Endometrial microvascular endothelial cells (primary cell): ENCODE measurements around the gene IMP4. TPM values are rescaled to one million over a fixed set of nuclear protein-coding genes. Genes with fewer than 3 reads are reported as not detected.

Experiments
- in situ Hi-C: cut with HindIII; loops from 2 replicates; pipeline ENCODE4 v1.10.0; 2017; ENCODE audit warnings: low sequenced_read_pairs, low pct_unique_long_range_greater_than_20kb; ENCODE audit errors: inconsistent ontology term
- total RNA-seq: library from RNA; depleted of rRNA; stranded (reverse); fragments of >200 nt; gene quantifications from one replicate; pipeline ENCODE4 v1.2.3, GENCODE V29; 2015; ENCODE audit errors: inconsistent ontology term

Gene IMP4
- total RNA-seq, 1 donor from 2014 or later: 203 TPM

DNA sequence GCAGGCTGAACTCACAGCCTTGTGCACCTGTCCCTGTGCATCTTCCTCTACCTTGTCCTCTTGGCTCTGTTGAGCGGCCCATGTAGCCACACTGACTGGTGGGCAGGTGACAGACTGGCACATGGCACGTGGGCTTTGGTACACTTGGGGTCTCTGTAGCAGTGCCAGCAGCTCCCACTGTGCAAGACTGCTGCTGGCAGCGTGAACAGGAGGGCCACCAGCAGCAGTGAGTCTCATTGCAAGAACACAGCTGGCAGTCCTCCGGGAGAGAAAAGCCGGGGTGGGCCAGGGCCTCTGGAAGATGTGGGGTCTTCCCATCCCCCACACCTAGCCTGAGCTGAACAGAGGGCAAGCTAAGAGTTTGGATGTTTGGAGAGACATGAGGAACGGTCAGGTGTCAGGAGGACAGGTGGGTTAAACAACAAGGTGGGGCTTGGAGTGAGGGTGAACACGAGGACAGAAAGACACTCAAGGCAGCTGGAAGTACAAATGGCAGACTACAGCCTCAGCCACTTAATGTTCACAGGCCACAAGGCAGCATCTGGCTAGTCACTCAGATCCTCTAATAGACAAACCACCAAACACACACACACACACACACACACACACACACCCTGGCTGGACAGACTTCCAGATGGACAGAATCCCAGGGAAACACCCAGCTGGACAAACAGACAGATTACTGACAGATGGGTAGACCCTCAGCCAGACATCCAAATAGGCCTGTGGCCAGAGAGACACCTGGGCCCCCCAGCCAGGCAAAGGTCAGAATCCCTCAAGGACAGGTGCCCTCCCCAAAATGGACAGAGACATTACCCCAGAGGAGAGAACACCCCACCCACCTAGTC lies 10.8 kb downstream of the IMP4 start:
- in situ Hi-C loops: no loop called here

DNA sequence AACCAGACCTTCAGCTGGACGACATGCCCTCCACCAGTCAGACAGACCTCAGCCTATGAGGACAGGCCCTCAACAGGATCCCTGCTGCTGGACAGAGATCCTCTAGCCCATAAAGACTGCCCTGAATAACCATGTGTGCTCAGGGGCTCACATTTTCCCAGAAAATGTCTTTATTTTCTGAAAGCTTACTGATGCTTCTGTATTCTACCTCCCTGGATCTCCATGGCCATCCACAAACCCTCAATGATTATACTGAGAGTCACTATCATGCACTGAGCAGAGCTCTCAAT lies 11.4 kb downstream of the IMP4 start:
- in situ Hi-C loops: no loop called here

DNA sequence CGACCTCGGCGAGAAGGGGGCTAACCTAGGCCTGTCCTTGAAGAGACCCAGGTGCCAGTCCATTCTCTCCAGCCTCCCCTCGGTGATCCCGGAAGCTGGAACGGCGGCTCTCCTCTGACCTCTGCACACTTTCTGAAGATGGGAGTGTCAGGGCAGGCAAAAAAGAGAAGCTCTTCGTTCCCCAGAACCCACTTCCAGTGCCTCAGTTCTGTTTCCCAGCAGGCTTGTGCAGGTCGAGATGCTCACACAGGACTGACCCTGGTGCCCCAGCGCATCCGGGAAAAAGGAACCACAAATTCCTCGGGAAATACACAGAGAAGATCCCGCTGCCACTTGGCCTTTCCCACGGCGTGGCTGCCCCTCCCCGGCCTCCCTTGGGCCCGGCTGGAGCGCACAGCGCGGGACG lies 12.5 kb downstream of the IMP4 start:
- in situ Hi-C loops: no loop called here

DNA sequence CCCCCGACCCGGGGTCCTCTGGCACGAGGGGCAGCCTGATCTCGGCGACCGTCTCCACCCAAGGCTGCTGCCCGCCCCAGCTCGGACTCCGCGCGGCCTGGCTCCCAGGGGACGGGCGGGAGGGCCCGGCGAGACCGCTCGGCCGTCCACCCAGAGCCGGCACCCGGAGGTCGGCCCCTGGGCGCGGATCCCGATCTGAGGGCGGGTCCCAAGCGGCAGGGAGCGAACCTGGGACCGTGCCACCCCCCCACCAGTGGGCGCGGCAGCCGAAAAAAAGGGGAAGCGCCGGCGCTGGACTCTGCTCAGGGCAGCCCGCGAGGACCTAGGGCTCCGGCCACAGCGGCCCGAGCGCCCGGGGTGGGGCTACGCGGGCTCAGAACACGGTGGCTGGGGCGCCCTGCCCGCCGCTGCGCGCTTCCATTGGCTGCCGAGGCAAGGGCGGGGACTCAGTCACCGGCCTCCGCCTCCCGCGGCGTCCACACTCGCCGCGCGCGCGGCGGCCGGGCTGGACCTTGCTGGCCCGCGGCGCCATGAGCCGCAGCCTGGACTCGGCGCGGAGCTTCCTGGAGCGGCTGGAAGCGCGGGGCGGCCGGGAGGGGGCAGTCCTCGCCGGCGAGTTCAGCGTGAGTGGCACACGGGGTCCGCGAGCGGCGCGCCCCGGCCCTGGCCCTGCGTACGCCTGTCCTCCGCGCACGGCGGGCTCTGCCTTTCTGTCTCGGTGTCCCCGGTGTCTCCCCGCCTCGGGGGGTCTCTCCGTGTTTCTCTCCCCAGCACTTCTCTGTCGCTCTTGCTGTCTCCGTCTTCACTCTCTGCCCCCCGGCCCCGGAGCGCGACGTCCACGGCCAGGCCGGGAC lies 13.1 kb downstream of the IMP4 start, which contains the start of gene PTPN18:
Gene PTPN18 (plus strand): TSS at position 479 of the 854 bp plus-strand sequence. CDS start 52 bp downstream, at position 531.
- in situ Hi-C loops: no loop called here

DNA sequence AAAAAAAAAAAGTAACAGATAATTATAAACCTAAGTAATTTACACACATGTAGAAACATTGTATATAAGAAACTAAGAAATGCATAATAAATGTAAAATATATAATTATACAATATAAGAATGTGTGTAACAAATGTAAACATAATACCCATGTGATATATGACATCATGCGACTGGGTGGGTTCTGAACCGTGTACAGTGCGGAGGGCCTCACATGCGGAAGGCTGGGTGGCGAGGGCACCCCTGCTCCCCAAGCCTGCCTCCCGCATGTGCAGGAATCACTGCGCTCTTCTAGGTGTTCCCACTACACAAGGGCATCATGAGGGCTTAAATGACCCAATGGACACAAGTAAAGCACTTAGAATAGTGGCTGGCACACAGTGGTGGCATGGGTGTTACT lies 15.2 kb downstream of the IMP4 start:
- in situ Hi-C loops: no loop called here

DNA sequence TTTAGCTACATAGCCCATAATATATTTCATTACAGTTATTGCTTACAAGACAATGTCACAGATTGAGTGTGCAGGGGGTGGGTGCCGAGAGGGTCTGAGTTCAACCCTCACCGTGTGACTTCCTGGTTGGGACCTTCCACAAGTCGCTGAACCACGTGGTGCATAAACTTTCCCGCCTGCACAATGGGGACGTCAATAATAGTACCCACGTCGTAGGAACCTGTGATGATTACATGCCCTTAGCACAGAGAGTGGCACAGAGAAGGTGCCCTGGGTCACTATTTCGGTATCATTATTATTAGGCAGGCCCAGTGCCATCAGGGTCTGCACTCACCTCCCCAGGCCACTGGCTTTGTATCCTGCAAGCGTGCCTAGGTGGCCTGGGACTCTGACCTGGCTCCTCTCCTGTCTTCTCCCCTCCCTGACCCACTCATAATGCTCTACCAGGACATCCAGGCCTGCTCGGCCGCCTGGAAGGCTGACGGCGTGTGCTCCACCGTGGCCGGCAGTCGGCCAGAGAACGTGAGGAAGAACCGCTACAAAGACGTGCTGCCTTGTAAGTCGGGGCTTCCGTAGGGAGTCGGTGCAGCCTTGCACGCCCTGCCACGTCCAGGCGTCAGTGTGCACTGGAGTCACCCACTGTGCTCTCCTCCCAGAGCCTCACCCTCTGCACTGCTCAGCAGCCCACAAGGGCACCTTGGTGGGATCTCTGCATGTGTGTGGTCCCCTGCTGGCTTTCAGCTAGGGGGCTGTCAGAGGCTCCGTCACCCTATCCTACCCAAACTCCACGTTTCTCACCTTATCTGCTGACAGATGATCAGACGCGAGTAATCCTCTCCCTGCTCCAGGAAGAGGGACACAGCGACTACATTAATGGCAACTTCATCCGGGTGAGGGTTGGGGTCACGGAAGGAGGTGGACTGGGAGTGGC lies 16.0 kb downstream of the IMP4 start:
- in situ Hi-C loops: no loop called here

DNA sequence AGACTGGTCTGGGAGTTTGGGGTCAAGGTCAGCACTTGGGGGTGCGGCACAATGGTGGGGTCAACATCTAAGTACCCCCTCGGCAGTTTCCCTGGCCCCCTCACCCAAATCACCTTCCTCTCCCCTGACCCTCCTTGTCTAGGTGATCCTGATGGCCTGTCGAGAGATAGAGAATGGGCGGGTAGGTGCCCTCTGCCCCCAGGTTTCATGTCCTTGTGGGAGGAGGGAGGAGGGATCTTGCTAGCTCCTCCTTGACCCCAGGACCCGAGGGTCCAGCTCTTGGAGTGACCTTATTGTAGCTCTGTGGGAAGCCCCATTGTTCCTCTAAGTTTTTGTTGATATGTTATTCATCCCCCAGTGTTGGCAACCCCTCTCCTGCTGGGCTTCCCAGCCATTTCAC lies 16.8 kb downstream of the IMP4 start:
- in situ Hi-C loops: no loop called here

DNA sequence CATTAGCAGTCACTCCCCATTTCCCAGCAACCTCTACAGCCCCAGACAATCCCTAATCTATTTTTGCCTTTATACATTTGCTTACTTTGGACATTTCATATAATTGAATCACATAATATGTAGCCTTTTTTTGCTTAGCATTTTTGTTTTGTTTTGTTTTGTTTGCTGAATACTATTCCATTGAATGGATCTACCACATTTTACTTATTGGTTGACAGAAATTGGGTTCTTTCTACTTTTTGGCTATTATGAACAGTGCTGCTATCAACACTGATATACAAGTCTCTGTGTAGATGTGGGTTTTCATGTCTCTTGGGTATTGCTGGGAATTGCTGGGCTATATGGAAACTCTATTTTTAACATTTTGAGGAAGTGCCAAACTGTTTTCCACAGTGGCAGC lies 20.8 kb downstream of the IMP4 start:
- in situ Hi-C loops: no loop called here

DNA sequence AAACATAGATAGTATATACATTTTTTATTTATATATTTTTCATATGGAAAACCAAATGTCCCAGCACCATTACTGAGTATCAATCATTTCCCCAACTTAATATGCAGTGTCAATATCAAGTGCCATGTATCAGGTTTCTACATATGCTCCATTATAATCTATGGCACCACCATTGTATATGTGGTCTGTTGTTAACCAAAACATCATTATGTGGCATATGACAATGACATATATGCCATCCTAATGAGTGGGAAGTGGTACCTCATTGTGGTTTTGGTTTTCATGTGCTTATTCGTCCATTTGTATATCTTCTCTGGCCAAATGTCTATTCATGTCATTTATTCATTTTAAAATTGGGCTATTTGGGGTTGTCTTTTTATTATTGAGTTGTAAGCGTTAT lies 22.4 kb downstream of the IMP4 start:
- in situ Hi-C loops: no loop called here

DNA sequence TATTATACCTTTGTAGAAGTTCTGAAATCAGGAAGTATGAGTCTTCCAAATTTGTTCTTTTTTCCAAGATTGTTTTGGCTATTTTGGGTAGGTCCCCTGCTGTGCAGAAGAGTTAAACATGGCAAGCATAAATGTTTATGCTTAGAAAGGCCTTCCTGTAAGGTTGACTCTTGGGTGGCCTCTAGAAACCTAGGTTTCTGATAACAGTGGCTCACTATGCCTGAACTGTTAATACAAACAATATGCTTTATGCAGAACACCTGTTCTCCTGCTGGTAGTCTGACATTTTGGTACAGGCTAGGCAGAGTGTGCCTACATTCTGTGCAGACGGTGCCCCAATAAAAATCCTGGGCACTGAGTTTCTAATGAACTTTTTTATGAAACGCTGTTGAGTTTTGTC lies 23.3 kb downstream of the IMP4 start:
- in situ Hi-C loops: no loop called here

DNA sequence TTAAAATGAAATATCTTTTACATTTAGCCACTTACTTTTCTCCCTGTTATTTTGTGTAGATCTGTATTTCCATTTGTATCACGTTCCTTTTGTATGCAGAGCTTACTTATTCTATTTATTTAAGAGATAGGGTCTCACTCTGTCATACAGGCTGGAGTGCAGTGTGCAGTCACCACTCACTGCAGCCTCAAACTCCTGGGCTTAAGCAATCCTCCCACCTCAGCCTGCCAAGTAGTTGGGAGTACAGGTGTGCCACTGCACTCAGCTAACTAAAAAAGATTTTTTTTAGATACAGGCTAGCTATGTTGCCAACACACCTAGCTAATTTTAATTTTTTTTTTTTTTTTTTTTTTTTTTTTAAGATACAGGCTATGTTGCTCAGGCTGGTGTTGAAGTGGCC lies 24.0 kb downstream of the IMP4 start:
- in situ Hi-C loops: no loop called here

DNA sequence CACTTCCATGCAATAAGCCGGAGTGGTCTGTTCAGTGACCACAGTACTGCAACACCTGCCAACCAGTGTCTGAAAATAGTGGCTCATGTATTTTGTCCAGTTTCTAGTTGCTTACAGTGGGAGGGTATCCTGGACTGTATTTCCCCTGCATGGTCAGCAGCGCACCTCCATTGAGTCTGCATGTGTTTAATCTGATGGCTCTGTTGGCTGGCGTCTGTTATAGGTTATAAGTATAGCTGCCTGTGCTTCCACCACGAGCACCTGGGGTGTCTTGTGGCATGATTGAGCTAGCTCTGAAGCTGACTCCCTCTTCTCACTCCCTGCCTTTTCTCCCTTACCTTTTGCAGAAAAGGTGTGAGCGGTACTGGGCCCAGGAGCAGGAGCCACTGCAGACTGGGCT lies 26.1 kb downstream of the IMP4 start:
- in situ Hi-C loops: no loop called here

DNA sequence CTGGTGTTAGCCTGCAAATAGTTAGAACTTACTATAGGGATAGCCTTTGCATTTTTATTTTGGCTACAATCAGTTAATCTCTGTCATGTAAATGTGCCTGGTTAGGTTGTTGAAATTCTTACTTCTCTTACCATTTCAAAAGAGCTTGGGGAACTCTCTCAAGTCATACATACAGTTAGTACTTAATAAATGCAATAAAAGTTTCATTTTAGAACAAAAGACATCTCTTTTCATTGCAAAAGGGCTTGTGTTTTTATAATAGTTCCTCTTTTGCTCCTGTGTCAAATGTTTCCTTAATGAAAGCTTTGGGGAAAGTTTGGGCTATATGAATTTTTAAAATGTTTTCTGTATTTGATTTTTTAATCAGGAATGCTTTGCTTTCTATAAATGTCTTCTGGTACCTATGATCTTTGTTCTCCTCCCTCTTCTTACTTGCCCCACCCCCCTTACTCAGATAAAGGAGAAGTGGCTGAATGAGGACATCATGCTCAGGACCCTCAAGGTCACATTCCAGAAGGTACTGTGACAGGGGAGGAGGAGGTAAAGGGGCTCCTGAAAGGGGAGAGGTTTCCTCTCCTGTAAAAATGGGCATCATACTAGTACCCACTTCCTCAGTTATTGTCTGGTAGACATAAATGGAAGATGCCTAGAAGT lies 26.7 kb downstream of the IMP4 start:
- in situ Hi-C loops: no loop called here

DNA sequence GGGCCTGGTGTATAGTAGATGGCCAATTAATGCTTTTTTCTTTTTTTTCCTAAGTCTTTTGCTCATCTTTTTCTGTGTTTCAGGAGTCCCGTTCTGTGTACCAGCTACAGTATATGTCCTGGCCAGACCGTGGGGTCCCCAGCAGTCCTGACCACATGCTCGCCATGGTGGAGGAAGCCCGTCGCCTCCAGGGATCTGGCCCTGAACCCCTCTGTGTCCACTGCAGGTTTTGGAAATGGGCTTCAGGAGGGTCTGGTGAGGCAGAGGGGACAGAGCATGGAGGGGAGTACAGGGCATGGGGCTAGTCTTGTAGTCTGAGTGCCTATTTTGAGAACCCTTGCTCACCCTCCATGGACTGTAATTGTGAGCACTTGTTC lies 27.3 kb downstream of the IMP4 start:
- in situ Hi-C loops: no loop called here

DNA sequence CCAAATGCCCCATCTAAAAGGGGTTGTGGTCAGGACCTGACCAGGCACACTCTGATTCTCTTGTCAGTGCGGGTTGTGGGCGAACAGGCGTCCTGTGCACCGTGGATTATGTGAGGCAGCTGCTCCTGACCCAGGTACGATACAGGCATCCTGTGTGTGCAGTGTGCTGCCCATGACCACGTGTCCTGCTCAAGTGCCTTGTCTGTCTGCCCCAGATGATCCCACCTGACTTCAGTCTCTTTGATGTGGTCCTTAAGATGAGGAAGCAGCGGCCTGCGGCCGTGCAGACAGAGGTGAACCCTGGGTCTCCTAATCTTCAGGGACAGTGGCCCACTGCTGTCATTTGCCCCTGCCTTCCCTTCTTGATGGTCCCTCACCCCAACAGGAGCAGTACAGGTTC lies 27.8 kb downstream of the IMP4 start:
- in situ Hi-C loops: no loop called here

DNA sequence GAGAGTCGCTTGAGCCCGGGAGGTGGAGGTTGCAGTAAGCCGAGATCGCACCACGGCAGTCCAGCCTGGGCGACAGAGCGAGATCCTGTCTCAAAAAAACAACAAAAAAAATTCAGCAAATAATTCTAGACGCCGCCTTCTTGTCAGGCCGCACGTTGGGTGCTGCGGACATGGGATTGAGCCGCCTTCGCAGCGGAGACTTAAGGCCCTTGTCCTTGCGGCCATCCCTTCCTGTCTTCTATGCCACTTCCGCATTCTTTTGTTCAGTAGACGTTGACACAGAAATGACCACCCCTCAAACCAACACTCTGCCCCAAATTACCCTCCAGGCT lies 29.0 kb downstream of the IMP4 start:
- in situ Hi-C loops: no loop called here

DNA sequence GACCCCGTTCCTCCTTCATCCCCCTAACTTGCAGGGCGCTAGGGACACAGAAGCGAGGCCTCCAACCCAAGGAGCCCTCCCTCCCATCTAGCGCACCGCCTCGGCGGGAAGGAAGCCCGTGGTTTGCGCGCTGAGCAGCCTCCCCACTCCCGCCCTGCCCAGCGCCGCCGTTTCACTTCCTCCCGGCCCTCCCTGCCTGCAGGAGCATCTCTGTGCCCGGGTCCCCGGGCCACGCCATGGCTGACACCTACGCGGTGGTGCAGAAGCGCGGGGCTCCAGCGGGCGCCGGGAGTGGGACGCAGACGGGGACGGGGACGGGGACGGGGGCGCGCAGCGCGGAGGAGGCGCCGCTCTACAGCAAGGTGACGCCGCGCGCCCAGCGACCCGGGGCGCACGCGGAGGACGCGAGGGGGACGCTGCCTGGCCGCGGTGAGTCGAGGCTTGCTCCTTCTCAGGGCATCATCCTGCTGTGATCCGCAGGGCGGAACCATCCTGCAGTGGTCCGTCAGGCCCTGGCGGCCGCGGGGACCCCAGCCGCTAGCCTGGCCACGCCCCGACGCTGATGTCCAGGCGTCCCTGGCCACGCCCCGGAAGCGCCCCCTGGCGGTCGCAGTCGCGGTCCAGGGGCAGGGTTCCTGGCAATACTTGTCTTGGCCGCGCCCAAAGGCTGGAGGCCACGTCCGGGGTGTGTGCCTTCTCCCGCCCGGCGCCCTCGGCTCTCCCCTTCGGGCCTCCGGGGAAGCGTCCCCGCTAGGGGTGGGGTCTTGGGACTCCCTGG lies 29.5 kb downstream of the IMP4 start:
- in situ Hi-C loops: no loop called here
